ENCODE data around the gene NCF4.

Gene NCF4

GRCh38 chr22:36894266-36894665, 33.5 kb downstream of the NCF4 start:
- DNase-seq (ENCODE audit: low read depth in 2 of 2) = no peak

GRCh38 chr22:36897611-36898010, 36.8 kb downstream of the NCF4 start:
- DNase-seq (ENCODE audit: low read depth in 2 of 2) = no peak

GRCh38 chr22:36898690-36899089, 37.9 kb downstream of the NCF4 start:
- DNase-seq (ENCODE audit: low read depth in 2 of 2) = no peak

GRCh38 chr22:36899498-36899897, 38.7 kb downstream of the NCF4 start:
- DNase-seq (ENCODE audit: low read depth in 2 of 2) = no peak

GRCh38 chr22:36900225-36900624, 39.4 kb downstream of the NCF4 start:
- DNase-seq (ENCODE audit: low read depth in 2 of 2) = no peak

GRCh38 chr22:36900880-36901279, 40.1 kb downstream of the NCF4 start:
- DNase-seq (ENCODE audit: low read depth in 2 of 2) = no peak

- no peak for DNase-seq (ENCODE audit: low read depth in 2 of 2)
Measured at GRCh38 chr22:36901411-36902142, 40.8 kb downstream of the NCF4 start.

- DNase-seq (ENCODE audit: low read depth in 2 of 2) = no peak
Measured at GRCh38 chr22:36902143-36902926, 41.5 kb downstream of the NCF4 start.

- DNase-seq (ENCODE audit: low read depth in 2 of 2) = no peak
Measured at GRCh38 chr22:36904260-36904880, 43.6 kb downstream of the NCF4 start.

GRCh38 chr22:36907253-36908195, 46.7 kb downstream of the NCF4 start:
- DNase-seq (ENCODE audit: low read depth in 2 of 2) = no peak

- DNase-seq (ENCODE audit: low read depth in 2 of 2) = no peak
Measured at GRCh38 chr22:36910461-36910860, 49.7 kb downstream of the NCF4 start.

- no peak for DNase-seq (ENCODE audit: low read depth in 2 of 2)
Measured at GRCh38 chr22:36911887-36912661, 51.3 kb downstream of the NCF4 start.

- no peak for DNase-seq (ENCODE audit: low read depth in 2 of 2)
Measured at GRCh38 chr22:36912694-36913426, 52.1 kb downstream of the NCF4 start.

- no peak for DNase-seq (ENCODE audit: low read depth in 2 of 2)
Measured at GRCh38 chr22:36913427-36914389, 52.9 kb downstream of the NCF4 start, which contains the start of gene CSF2RB. Gene CSF2RB (plus strand): TSS chr22:36913628. CDS start chr22:36922208, 8,580 bp downstream.

GRCh38 chr22:36914390-36914752, 53.6 kb downstream of the NCF4 start:
- no peak for DNase-seq (ENCODE audit: low read depth in 2 of 2)

- DNase-seq (ENCODE audit: low read depth in 2 of 2) = no peak
Measured at GRCh38 chr22:36916034-36916433, 55.2 kb downstream of the NCF4 start.

- DNase-seq (ENCODE audit: low read depth in 2 of 2) = no peak
Measured at GRCh38 chr22:36918586-36919284, 57.9 kb downstream of the NCF4 start.

Data from activated CD4-positive, alpha-beta T cell treated with anti-CD3 and anti-CD28 coated beads for 24 hours (primary cell).